Neural progenitor cell (in vitro differentiated cells): ENCODE measurements around the gene MYO1A. TPM values are rescaled to one million over a fixed set of nuclear protein-coding genes. Genes with fewer than 3 reads are reported as not detected.
A peak's percentile ranks its signal among the peaks of the same experiment; 100 is the strongest.
"Not testable (repeated sequence)": the region's sequence is repeated elsewhere in the genome, so short reads cannot be mapped to it uniquely, and the experiment has no call there.

ENCODE experiments used
- DNase-seq: peaks from one replicate; pipeline ENCODE4 v3.0.0-alpha.2; 2016; ENCODE audit warnings: low spot score
- H2AFZ ChIP-seq: fragments of 200-600 bp; sonication (generic); replicated peaks from 2 replicates; pipeline ENCODE4 v1.6.1; 2016; ENCODE audit warnings: antibody characterized with exemption
- H3F3A ChIP-seq: fragments of 200-600 bp; sonication (generic); 2 replicates; pipeline ENCODE4 v1.6.1; 2016; ENCODE audit warnings: antibody characterized with exemption, low read depth
- H3K27ac ChIP-seq: fragments of 200-600 bp; sonication (generic); 2 replicates; pipeline ENCODE4 v1.5.1; 2016; ENCODE audit warnings: mild to moderate bottlenecking
- H3K27me3 ChIP-seq: fragments of 200-600 bp; sonication (generic); 2 replicates; pipeline ENCODE4 v1.6.1; 2016; ENCODE audit warnings: mild to moderate bottlenecking, moderate library complexity
- H3K36me3 ChIP-seq: fragments of 200-600 bp; sonication (generic); 2 replicates; pipeline ENCODE4 v1.5.1; 2016
- H3K4me1 ChIP-seq: fragments of 200-600 bp; sonication (generic); 2 replicates; pipeline ENCODE4 v1.6.1; 2016; ENCODE audit warnings: mixed run types
- H3K4me2 ChIP-seq: fragments of 200-600 bp; sonication (generic); 2 replicates; pipeline ENCODE4 v1.6.1; 2016
- H3K4me3 ChIP-seq: fragments of 200-600 bp; sonication (generic); 2 replicates; pipeline ENCODE4 v1.5.1; 2016
- H3K79me2 ChIP-seq: fragments of 200-600 bp; sonication (generic); 2 replicates; pipeline ENCODE4 v1.6.1; 2016; ENCODE audit warnings: low read depth
- H3K9ac ChIP-seq: fragments of 200-600 bp; sonication (generic); 2 replicates; pipeline ENCODE4 v1.6.1; 2016
- H3K9me3 ChIP-seq: fragments of 200-600 bp; sonication (generic); 2 replicates; pipeline ENCODE4 v1.5.1; 2016; ENCODE audit warnings: low read depth
- H4K20me1 ChIP-seq: fragments of 200-600 bp; sonication (generic); 2 replicates; pipeline ENCODE4 v1.6.1; 2016; ENCODE audit warnings: low read depth
- H3K27ac Mint-ChIP-seq: 3 replicates; pipeline ENCODE4 v1.8.0; 2021; ENCODE audit warnings: mixed read lengths
- H3K27me3 Mint-ChIP-seq: 2 replicates; pipeline ENCODE4 v1.8.0; 2022; ENCODE audit warnings: low read depth, mild to moderate bottlenecking, inconsistent platforms, moderate library complexity, mixed read lengths; ENCODE audit not compliant: insufficient read depth
- H3K36me3 Mint-ChIP-seq: 3 replicates; pipeline ENCODE4 v1.8.0; 2021; ENCODE audit warnings: mixed read lengths
- H3K4me1 Mint-ChIP-seq: 3 replicates; pipeline ENCODE4 v1.8.0; 2021; ENCODE audit warnings: mixed read lengths
- H3K4me3 Mint-ChIP-seq: 3 replicates; pipeline ENCODE4 v1.8.0; 2021; ENCODE audit warnings: mild to moderate bottlenecking, moderate library complexity, mixed read lengths
- H3K9me3 Mint-ChIP-seq: 3 replicates; pipeline ENCODE4 v1.8.0; 2020; ENCODE audit warnings: mixed read lengths
- CTCF ChIP-seq: fragments of 200-600 bp; sonication (generic); IDR thresholded peaks from 2 replicates; pipeline ENCODE4 v1.5.1; 2017; ENCODE audit warnings: antibody characterized with exemption, mild to moderate bottlenecking
- EZH2 ChIP-seq: fragments of 200-600 bp; sonication (generic); IDR thresholded peaks from 2 replicates; pipeline ENCODE4 v1.6.1; 2017; ENCODE audit warnings: antibody characterized with exemption, mild to moderate bottlenecking, moderate library complexity
- EZH2phosphoT487 ChIP-seq: fragments of 200-600 bp; sonication (generic); IDR thresholded peaks from 2 replicates; pipeline ENCODE4 v1.6.1; 2017; ENCODE audit warnings: antibody characterized with exemption
- total RNA-seq: library from RNA; depleted of rRNA; stranded (reverse); fragments of >200 nt; gene quantifications from 2 replicates; pipeline ENCODE4 v1.2.3, GENCODE V29; 2015; ENCODE audit warnings: low replicate concordance

Gene MYO1A
- total RNA-seq, 1 donor from 2014 or later = not detected

GRCh38 chr12:57079821-57080220 is 29.9 kb upstream of the MYO1A start:
- no peak overlapping the region for H3K27ac Mint-ChIP-seq
- no peak overlapping the region for H2AFZ ChIP-seq
- DNase-seq = no peak
- peaks cover 11% of the 10 kb centered on the region for H4K20me1 ChIP-seq
- H3K4me3 Mint-ChIP-seq = peak overlapping the region; percentile 98
- H3K9me3 ChIP-seq = no peaks in the 10 kb centered on the region
- no peaks in the 10 kb centered on the region for H3K27me3 ChIP-seq
- H3K79me2 ChIP-seq = peaks cover 37% of the 10 kb centered on the region
- no peaks in the 10 kb centered on the region for H3K36me3 ChIP-seq
- no peaks in the 10 kb centered on the region for H3K27me3 Mint-ChIP-seq
- no peaks in the 10 kb centered on the region for H3K9me3 Mint-ChIP-seq
- H3K4me1 ChIP-seq = peaks cover 12% of the 10 kb centered on the region
- no peak overlapping the region for H3K4me2 ChIP-seq
- no peak overlapping the region for H3K9ac ChIP-seq
- peaks cover 10% of the 10 kb centered on the region for H3F3A ChIP-seq
- H3K4me3 ChIP-seq = no peak overlapping the region
- peaks cover 18% of the 10 kb centered on the region for H3K4me1 Mint-ChIP-seq
- no peak for TF ChIP-seq EZH2
- no peak for TF ChIP-seq CTCF
- TF ChIP-seq EZH2phosphoT487 = no peak
- no peak overlapping the region for H3K27ac ChIP-seq
- peaks cover 2% of the 10 kb centered on the region for H3K36me3 Mint-ChIP-seq

- peak within 1 kb of the TSS; percentile 98 for H3K4me3 Mint-ChIP-seq
- Histone ChIP-seq H3K4me3 (peak within 1 kb of the TSS; percentile 84), H3K9me3 (no peaks in the 10 kb centered on the region), H2AFZ (no peak within 1 kb of the TSS), H3K27ac (peak within 1 kb of the TSS; percentile 46), H3K4me2 (peak within 1 kb of the TSS; percentile 94), H4K20me1 (peaks cover 11% of the 10 kb centered on the region), H3K9ac (peak within 1 kb of the TSS; percentile 71), H3K36me3 (no peaks in the 10 kb centered on the region), H3K79me2 (peaks cover 48% of the 10 kb centered on the region), H3K27me3 (no peaks in the 10 kb centered on the region), H3F3A (peaks cover 6% of the 10 kb centered on the region), H3K4me1 (peaks cover 12% of the 10 kb centered on the region)
- no peaks in the 10 kb centered on the region for H3K27me3 Mint-ChIP-seq
- H3K4me1 Mint-ChIP-seq = peaks cover 18% of the 10 kb centered on the region
- peak within 1 kb of the TSS; percentile 96 for H3K27ac Mint-ChIP-seq
- H3K9me3 Mint-ChIP-seq = no peaks in the 10 kb centered on the region
- TF ChIP-seq CTCF (no peak), EZH2phosphoT487 (no peak), EZH2 (no peak)
- peaks cover 2% of the 10 kb centered on the region for H3K36me3 Mint-ChIP-seq
- DNase-seq = peak; percentile 100
Measured at GRCh38 chr12:57078519-57079404, 28.8 kb upstream of the MYO1A start, which contains the start of gene NEMP1. Gene NEMP1, minus strand, starts transcription at chr12:57078791. Its CDS starts 46 bp downstream, at chr12:57078745.

GRCh38 chr12:57073566-57074450 is 23.9 kb upstream of the MYO1A start:
- H3K4me1 ChIP-seq, H3K4me3 ChIP-seq, H3K27me3 ChIP-seq, H3K9ac ChIP-seq, H3K4me2 ChIP-seq, H3K9me3 ChIP-seq, H3K9me3 Mint-ChIP-seq, H3K27me3 Mint-ChIP-seq, H3K27ac ChIP-seq, DNase-seq, H3K4me3 Mint-ChIP-seq, H3K27ac Mint-ChIP-seq, H2AFZ ChIP-seq: not testable (repeated sequence)
- H3K36me3 Mint-ChIP-seq = peaks cover 15% of the 10 kb centered on the region
- H3K79me2 ChIP-seq = peaks cover 67% of the 10 kb centered on the region
- peaks cover 11% of the 10 kb centered on the region for H4K20me1 ChIP-seq
- H3K4me1 Mint-ChIP-seq = peaks cover 11% of the 10 kb centered on the region
- peaks cover 18% of the 10 kb centered on the region for H3K36me3 ChIP-seq
- peaks cover 28% of the 10 kb centered on the region for H3F3A ChIP-seq
